ENCODE results near the gene RAD51B.
"Not testable (repeated sequence)": the region's sequence is repeated elsewhere in the genome, so short reads cannot be mapped to it uniquely, and the experiment has no call there.

The RAD51B gene

GRCh38 chr14:68173227-68173972 is 353.8 kb downstream of the RAD51B start:
- no peak overlapping the region for H3K27ac ChIP-seq
- no peak for TF ChIP-seq CTCF (conservative IDR thresholded peaks at IDR 0.05)
- TF ChIP-seq ZFX (IDR thresholded peaks at IDR 0.05), result no peak

- no peak for TF ChIP-seq ZFX (IDR thresholded peaks at IDR 0.05)
- TF ChIP-seq CTCF (conservative IDR thresholded peaks at IDR 0.05), result no peak
- H3K27ac ChIP-seq, result no peak overlapping the region
Observed at GRCh38 chr14:68174446-68174845, 354.9 kb downstream of the RAD51B start.

DNA sequence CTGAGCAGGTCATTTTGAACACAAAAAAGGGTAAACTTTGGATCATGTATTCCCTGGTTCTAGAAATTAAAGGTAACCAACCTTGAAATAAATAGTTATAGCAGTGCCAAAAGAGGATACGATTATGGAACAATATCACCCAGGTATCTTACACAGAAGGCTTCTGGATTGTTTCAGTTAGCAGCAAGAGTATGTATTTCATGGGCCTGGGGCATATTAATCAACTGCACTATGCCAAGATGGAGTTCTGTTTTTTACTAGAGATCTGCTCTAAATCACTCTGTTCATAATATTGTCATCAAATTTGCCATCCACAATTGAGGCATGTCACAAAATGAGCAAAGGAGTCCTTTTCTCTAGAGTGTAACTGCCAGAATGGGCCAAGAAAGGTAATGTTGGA is 357.1 kb downstream of the RAD51B start:
- no peak overlapping the region for H3K27ac ChIP-seq
- TF ChIP-seq CTCF (conservative IDR thresholded peaks at IDR 0.05) (no peak), ZFX (IDR thresholded peaks at IDR 0.05) (no peak)

DNA sequence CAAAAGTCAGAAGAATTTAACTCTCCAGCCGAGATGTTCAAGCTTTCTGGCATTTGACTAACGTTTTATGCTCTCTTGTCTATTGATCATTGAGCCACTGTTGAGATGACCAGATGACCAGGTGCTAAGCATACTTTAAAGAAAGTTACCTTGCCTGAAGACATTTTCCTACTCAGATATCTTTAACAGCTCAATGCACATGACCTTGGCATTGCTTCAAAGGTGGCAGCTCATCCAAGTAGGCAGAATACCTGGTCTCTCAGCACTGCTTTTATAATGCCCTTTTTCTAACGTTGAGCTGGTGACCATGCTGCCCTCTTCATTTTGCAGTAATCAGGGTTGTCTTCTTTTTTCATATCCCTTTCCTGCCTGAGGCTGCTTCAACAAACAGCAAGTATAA is 358.1 kb downstream of the RAD51B start:
- no peak for TF ChIP-seq CTCF (conservative IDR thresholded peaks at IDR 0.05)
- H3K27ac ChIP-seq, result no peak overlapping the region

- no peak overlapping the region for H3K27ac ChIP-seq
Observed at GRCh38 chr14:68178282-68178681, 358.7 kb downstream of the RAD51B start.

GRCh38 chr14:68181519-68182326 is 362.1 kb downstream of the RAD51B start:
- no peak for TF ChIP-seq ZFX (IDR thresholded peaks at IDR 0.05)
- TF ChIP-seq CTCF (conservative IDR thresholded peaks at IDR 0.05), result no peak
- H3K27ac ChIP-seq, result no peak overlapping the region

More at GRCh38 chr14:68178282-68178681, 358.7 kb downstream of the RAD51B start:
- TF ChIP-seq ZFX (IDR thresholded peaks at IDR 0.05), result no peak
- no peak for TF ChIP-seq CTCF (conservative IDR thresholded peaks at IDR 0.05)

DNA sequence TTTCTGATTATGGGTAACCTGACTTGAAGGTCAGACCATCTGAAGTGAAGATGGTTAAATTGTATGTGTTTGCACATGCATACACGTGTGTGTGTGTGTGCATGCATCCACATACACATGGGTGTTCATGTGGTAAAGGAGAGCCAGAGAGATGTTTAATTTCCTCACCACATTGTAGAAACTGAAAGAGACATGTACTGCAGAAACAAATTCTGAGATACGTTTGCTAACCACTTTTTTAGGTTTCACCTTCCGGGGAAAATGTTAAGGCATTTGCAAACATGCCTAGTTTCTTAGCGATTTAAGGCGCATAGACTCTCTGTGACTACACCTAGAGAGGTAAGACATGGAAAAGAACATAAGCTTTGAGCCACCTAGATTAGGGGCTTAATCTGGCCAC is 362.9 kb downstream of the RAD51B start:
- no peak overlapping the region for H3K27ac ChIP-seq

DNA sequence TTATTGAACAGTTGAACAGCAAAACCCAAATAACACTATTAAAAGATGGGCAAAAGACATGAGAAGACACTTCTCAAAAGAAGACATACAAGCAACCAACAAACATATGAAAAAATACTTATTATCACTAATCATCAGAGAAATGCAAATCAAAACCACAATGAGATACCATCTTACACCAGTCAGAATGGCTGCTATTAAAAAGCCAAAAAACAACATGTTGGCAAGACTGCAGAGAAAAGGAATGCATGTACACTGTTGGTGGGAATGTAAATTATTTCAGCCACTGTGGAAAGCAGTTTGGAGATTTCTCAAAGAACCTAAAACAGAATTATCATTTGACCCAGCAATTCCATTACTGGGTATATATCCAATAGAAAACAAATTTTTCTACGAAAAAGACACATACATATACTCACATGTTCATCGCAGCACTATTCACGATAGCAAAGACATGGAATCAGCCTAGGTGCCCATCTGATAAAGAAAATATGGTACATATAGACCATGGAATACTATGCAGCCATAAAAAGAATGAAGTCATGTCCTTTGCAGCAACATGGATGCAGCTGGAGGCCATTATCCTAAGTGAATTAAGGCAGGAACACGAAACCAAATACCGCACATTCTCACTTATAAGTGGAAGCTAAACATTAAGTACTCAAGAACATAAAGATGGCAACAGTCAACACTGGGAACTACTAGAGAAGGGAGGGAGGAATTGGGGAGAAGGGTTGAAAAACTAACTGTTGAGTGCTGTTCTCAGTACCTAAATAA is 367.1 kb downstream of the RAD51B start:
- H3K27ac ChIP-seq, result not testable (repeated sequence)

More for the DNA sequence above, 362.9 kb downstream of the RAD51B start:
- no peak for TF ChIP-seq ZFX (IDR thresholded peaks at IDR 0.05)
- no peak for TF ChIP-seq CTCF (conservative IDR thresholded peaks at IDR 0.05)

All from C4-2B (cell line).